HUES48 (cell line): ENCODE results near the gene LSMEM2.

Experiments used
- H3K27ac ChIP-seq: one replicate; pipeline ENCODE4 v1.7.0; 2013; ENCODE audit warnings: low read depth, low read length, inconsistent platforms
- H3K27me3 ChIP-seq: 2 replicates; pipeline ENCODE4 v1.6.1; 2013; ENCODE audit warnings: mild to moderate bottlenecking, low read length; ENCODE audit not compliant: control insufficient read depth, insufficient read depth
- H3K36me3 ChIP-seq: 2 replicates; pipeline ENCODE4 v1.6.1; 2013; ENCODE audit warnings: low read length; ENCODE audit not compliant: control insufficient read depth, insufficient read depth
- H3K4me1 ChIP-seq: 2 replicates; pipeline ENCODE4 v1.6.1; 2013; ENCODE audit warnings: mild to moderate bottlenecking, low read length; ENCODE audit not compliant: control insufficient read depth, insufficient read depth
- H3K4me3 ChIP-seq: 2 replicates; pipeline ENCODE4 v1.5.1; 2013; ENCODE audit warnings: mild to moderate bottlenecking, low read depth, low read length
- H3K9ac ChIP-seq: 2 replicates; pipeline ENCODE4 v1.6.1; 2013; ENCODE audit warnings: mild to moderate bottlenecking, low read depth, low read length, moderate library complexity
- H3K9me3 ChIP-seq: 2 replicates; pipeline ENCODE4 v1.6.1; 2013; ENCODE audit warnings: low read length; ENCODE audit not compliant: control insufficient read depth, insufficient read depth

Gene LSMEM2

GRCh38 chr3:50319181-50319893, 40.5 kb downstream of the LSMEM2 start:
- Histone ChIP-seq H3K4me3 (no peak overlapping the region), H3K9me3 (no peaks in the 10 kb centered on the region), H3K36me3 (peaks cover 40% of the 10 kb centered on the region), H3K4me1 (peaks cover 17% of the 10 kb centered on the region), H3K9ac (no peak overlapping the region), H3K27me3 (no peaks in the 10 kb centered on the region), H3K27ac (no peak overlapping the region)

GRCh38 chr3:50319894-50320625, 41.2 kb downstream of the LSMEM2 start:
- Histone ChIP-seq H3K27ac (peak overlapping the region; percentile 99), H3K9ac (no peak overlapping the region), H3K27me3 (no peaks in the 10 kb centered on the region), H3K4me3 (peak overlapping the region; percentile 97), H3K9me3 (no peaks in the 10 kb centered on the region), H3K36me3 (peaks cover 40% of the 10 kb centered on the region), H3K4me1 (peaks cover 17% of the 10 kb centered on the region)

GRCh38 chr3:50320853-50321335, 42.0 kb downstream of the LSMEM2 start:
- no peaks in the 10 kb centered on the region for H3K9me3 ChIP-seq
- H3K4me3 ChIP-seq, result peak overlapping the region; percentile 97
- H3K27me3 ChIP-seq, result no peaks in the 10 kb centered on the region
- peaks cover 17% of the 10 kb centered on the region for H3K4me1 ChIP-seq
- peak overlapping the region; percentile 99 for H3K27ac ChIP-seq
- peaks cover 46% of the 10 kb centered on the region for H3K36me3 ChIP-seq
- peak overlapping the region; percentile 100 for H3K9ac ChIP-seq

GRCh38 chr3:50321336-50322114, 42.6 kb downstream of the LSMEM2 start:
- Histone ChIP-seq H3K27me3 (no peaks in the 10 kb centered on the region), H3K9me3 (no peaks in the 10 kb centered on the region), H3K4me3 (peak overlapping the region; percentile 97), H3K9ac (peak overlapping the region; percentile 100), H3K27ac (peak overlapping the region; percentile 99), H3K36me3 (peaks cover 47% of the 10 kb centered on the region), H3K4me1 (peaks cover 17% of the 10 kb centered on the region)

GRCh38 chr3:50322115-50322385, 43.2 kb downstream of the LSMEM2 start:
- H3K36me3 ChIP-seq, result peaks cover 43% of the 10 kb centered on the region
- peak overlapping the region; percentile 99 for H3K27ac ChIP-seq
- H3K4me1 ChIP-seq, result peaks cover 17% of the 10 kb centered on the region
- H3K4me3 ChIP-seq, result peak overlapping the region; percentile 97
- H3K9ac ChIP-seq, result peak overlapping the region; percentile 51
- H3K9me3 ChIP-seq, result no peaks in the 10 kb centered on the region
- no peaks in the 10 kb centered on the region for H3K27me3 ChIP-seq

GRCh38 chr3:50322386-50323091, 43.7 kb downstream of the LSMEM2 start, which contains the start of gene HYAL2:
Gene HYAL2, minus strand, starts transcription at chr3:50322745. Its CDS starts 2,256 bp downstream, at chr3:50320489.
- Histone ChIP-seq H3K4me3 (peak within 1 kb of the TSS; percentile 97), H3K27ac (peak within 1 kb of the TSS; percentile 99), H3K9me3 (no peaks in the 10 kb centered on the region), H3K27me3 (no peaks in the 10 kb centered on the region), H3K4me1 (peaks cover 17% of the 10 kb centered on the region), H3K9ac (peak within 1 kb of the TSS; percentile 100), H3K36me3 (peaks cover 38% of the 10 kb centered on the region)

- Histone ChIP-seq H3K9me3 (no peaks in the 10 kb centered on the region), H3K27me3 (no peaks in the 10 kb centered on the region), H3K27ac (no peak overlapping the region), H3K4me1 (peaks cover 17% of the 10 kb centered on the region), H3K36me3 (peaks cover 32% of the 10 kb centered on the region), H3K9ac (no peak overlapping the region), H3K4me3 (peak overlapping the region; percentile 97)
Measured at GRCh38 chr3:50323092-50323600, 44.3 kb downstream of the LSMEM2 start.

- no peaks in the 10 kb centered on the region for H3K9me3 ChIP-seq
- no peak overlapping the region for H3K27ac ChIP-seq
- H3K4me3 ChIP-seq, result no peak overlapping the region
- peaks cover 26% of the 10 kb centered on the region for H3K36me3 ChIP-seq
- H3K27me3 ChIP-seq, result no peaks in the 10 kb centered on the region
- H3K4me1 ChIP-seq, result peaks cover 19% of the 10 kb centered on the region
- H3K9ac ChIP-seq, result no peak overlapping the region
Measured at GRCh38 chr3:50323614-50324199, 44.8 kb downstream of the LSMEM2 start.

- no peaks in the 10 kb centered on the region for H3K9me3 ChIP-seq
- no peak overlapping the region for H3K4me3 ChIP-seq
- peaks cover 19% of the 10 kb centered on the region for H3K4me1 ChIP-seq
- no peaks in the 10 kb centered on the region for H3K27me3 ChIP-seq
- peaks cover 22% of the 10 kb centered on the region for H3K36me3 ChIP-seq
- H3K27ac ChIP-seq, result peak overlapping the region; percentile 9
- no peak overlapping the region for H3K9ac ChIP-seq
Measured at GRCh38 chr3:50324351-50325112, 45.6 kb downstream of the LSMEM2 start.
